Left lung (tissue), 10 donors: ENCODE measurements around the gene ZSCAN4. TPM values are rescaled to one million over a fixed set of nuclear protein-coding genes. Genes with fewer than 3 reads are reported as not detected.

ENCODE experiments used
- ATAC-seq: fragments of 200-7000 bp; cut with Tn5 transposase; one replicate; pipeline ENCODE4 v1.9.1; 2020; ENCODE audit warnings: moderate library complexity
- DNase-seq, 4 donors: peaks; one replicate each; pipeline ENCODE4 v3.0.0-alpha.2; 2013 to 2020
- H3K27ac ChIP-seq, 2 donors: fragments of 200-600 bp; sonication (generic) in 1 of 2; one replicate each; pipeline versions ENCODE4 v1.5.0 to v1.8.0; 2020 to 2021
- H3K27me3 ChIP-seq, 2 donors: fragments of 200-600 bp; sonication (generic) in 1 of 2; one replicate each; pipeline versions ENCODE4 v1.5.0 to v1.8.0; 2020 to 2021
- H3K36me3 ChIP-seq, 2 donors: fragments of 200-600 bp; sonication (generic) in 1 of 2; one replicate each; pipeline versions ENCODE4 v1.5.0 to v1.8.0; 2020 to 2021
- H3K4me1 ChIP-seq, 2 donors: fragments of 200-600 bp; one replicate each; pipeline ENCODE4 v1.8.0; 2021
- H3K4me3 ChIP-seq, 2 donors: fragments of 200-600 bp; sonication (generic) in 1 of 2; one replicate each; pipeline versions ENCODE4 v1.5.0 to v1.8.0; 2020 to 2021; ENCODE audit warnings: mild to moderate bottlenecking in 1 of 2
- H3K9me3 ChIP-seq, 2 donors: fragments of 200-600 bp; sonication (generic) in 1 of 2; one replicate each; pipeline versions ENCODE4 v1.5.0 to v1.8.0; 2020 to 2021
- intact Hi-C, 2 donors: fragments of 100-400 bp; cut with DNase I; formaldehyde crosslinking; loops; one replicate each; pipeline versions ENCODE4 v1.11.2 to v1.14.2; 2022
- polyA plus RNA-seq, 6 donors: library from polyadenylated mRNA; unstranded; fragments of 120-200 nt; gene quantifications; one replicate each; pipeline ENCODE4 v1.2.1, GENCODE V29; 2013; ENCODE audit not compliant: insufficient read length in 6 of 6
- total RNA-seq, 2 donors: library from RNA; stranded (reverse); fragmentation: NEBNext Ultra II Directional; extraction: Animal tissue kit (Norgen Biotek cat#: 25700); gene quantifications; one replicate each; pipeline ENCODE4 v1.2.1, GENCODE V29; 2021
- TF ChIP-seq, protein P1 (sequence below), 2 donors: fragments of 200-600 bp; sonication (generic) in 1 of 2; IDR thresholded peaks; one replicate each; pipeline versions ENCODE4 v1.5.0 to v1.8.0; 2021; ENCODE audit warnings: antibody characterized with exemption in 2 of 2
- donor health status: DM: no; HTN: yes; CAD: no.
- donor health status: DM: no; HTN: no; CAD: no.

ZSCAN4 gene
- total and polyA plus RNA-seq, 8 donors = 0.08 to 0.23 (median 0.17) TPM; not detected in 1

- Histone ChIP-seq H3K27me3 (no peaks in the 10 kb centered on the region), H3K4me1 (no peaks in the 10 kb centered on the region), H3K27ac (no peak overlapping the region), H3K4me3 (no peak overlapping the region), H3K9me3 (peaks cover 8 to 99% of the 10 kb centered on the region in 2 donors), H3K36me3 (peaks cover 0 to 59% of the 10 kb centered on the region in 2 donors)
- intact Hi-C loops = no loop called here
- ATAC-seq = no peak
- DNase-seq = no peak
- TF ChIP-seq, protein P1, sequence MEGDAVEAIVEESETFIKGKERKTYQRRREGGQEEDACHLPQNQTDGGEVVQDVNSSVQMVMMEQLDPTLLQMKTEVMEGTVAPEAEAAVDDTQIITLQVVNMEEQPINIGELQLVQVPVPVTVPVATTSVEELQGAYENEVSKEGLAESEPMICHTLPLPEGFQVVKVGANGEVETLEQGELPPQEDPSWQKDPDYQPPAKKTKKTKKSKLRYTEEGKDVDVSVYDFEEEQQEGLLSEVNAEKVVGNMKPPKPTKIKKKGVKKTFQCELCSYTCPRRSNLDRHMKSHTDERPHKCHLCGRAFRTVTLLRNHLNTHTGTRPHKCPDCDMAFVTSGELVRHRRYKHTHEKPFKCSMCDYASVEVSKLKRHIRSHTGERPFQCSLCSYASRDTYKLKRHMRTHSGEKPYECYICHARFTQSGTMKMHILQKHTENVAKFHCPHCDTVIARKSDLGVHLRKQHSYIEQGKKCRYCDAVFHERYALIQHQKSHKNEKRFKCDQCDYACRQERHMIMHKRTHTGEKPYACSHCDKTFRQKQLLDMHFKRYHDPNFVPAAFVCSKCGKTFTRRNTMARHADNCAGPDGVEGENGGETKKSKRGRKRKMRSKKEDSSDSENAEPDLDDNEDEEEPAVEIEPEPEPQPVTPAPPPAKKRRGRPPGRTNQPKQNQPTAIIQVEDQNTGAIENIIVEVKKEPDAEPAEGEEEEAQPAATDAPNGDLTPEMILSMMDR (IDR thresholded peaks at IDR 0.05) = no peak
Measured at GRCh38 chr19:57689750-57690149, 21.0 kb downstream of the ZSCAN4 start.

DNA sequence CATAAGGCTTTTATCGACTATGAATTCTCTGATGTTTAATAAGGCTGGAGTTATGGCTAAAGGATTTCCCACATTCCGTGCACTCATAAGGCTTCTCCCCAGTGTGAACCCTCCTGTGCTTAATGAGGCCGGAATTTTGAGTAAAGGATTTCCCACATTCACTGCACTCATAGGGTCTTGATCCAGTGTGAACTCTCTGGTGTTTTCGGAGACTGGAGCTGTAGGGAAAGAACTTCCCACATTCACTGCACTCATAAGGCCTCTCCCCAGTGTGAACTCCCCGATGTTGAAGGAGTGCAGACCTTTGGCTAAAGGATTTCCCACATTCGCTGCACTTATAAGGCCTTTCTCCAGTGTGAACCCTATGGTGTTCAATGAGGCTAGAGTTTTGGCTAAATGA, 32.9 kb downstream of the ZSCAN4 start:
- Histone ChIP-seq H3K4me1 (no peaks in the 10 kb centered on the region), H3K27ac (no peak overlapping the region), H3K36me3 (peaks cover 0 to 65% of the 10 kb centered on the region in 2 donors), H3K4me3 (no peak overlapping the region), H3K27me3 (no peaks in the 10 kb centered on the region), H3K9me3 (peaks cover 0 to 94% of the 10 kb centered on the region in 2 donors)
- DNase-seq (no peak), ATAC-seq (no peak)
- TF ChIP-seq, protein P1 (IDR thresholded peaks at IDR 0.05) = no peak
- intact Hi-C loops = no loop called here

GRCh38 chr19:57706346-57706745, 37.6 kb downstream of the ZSCAN4 start:
- Histone ChIP-seq H3K27me3 (peaks cover 0 to 8% of the 10 kb centered on the region in 2 donors), H3K9me3 (peaks cover 0 to 97% of the 10 kb centered on the region in 2 donors), H3K36me3 (peaks cover 0 to 37% of the 10 kb centered on the region in 2 donors), H3K4me3 (no peak overlapping the region), H3K4me1 (peaks cover 3 to 4% of the 10 kb centered on the region in 2 donors), H3K27ac (no peak overlapping the region)
- DNase-seq (no peak), ATAC-seq (no peak)
- intact Hi-C loops = no loop called here
- TF ChIP-seq, protein P1 (IDR thresholded peaks at IDR 0.05) = no peak

GRCh38 chr19:57708641-57709361, 40.1 kb downstream of the ZSCAN4 start, which contains the start of gene ZNF154:
Gene ZNF154 (minus strand): TSS chr19:57709204. CDS start chr19:57708971, 233 bp downstream.
- intact Hi-C loops = no loop called here
- Histone ChIP-seq H3K27me3 (peaks cover 0 to 8% of the 10 kb centered on the region in 2 donors), H3K9me3 (peaks cover 0 to 97% of the 10 kb centered on the region in 2 donors), H3K4me1 (peaks cover 3 to 4% of the 10 kb centered on the region in 2 donors), H3K36me3 (peaks cover 0 to 16% of the 10 kb centered on the region in 2 donors), H3K27ac (peak within 1 kb of the TSS; percentile 59 to 75), H3K4me3 (peak within 1 kb of the TSS; percentile 51 to 61)
- TF ChIP-seq, protein P1 (IDR thresholded peaks at IDR 0.05) = no peak
- DNase-seq = peak; percentile 50 to 91 (median 86)
- ATAC-seq = peak; percentile 92

DNA sequence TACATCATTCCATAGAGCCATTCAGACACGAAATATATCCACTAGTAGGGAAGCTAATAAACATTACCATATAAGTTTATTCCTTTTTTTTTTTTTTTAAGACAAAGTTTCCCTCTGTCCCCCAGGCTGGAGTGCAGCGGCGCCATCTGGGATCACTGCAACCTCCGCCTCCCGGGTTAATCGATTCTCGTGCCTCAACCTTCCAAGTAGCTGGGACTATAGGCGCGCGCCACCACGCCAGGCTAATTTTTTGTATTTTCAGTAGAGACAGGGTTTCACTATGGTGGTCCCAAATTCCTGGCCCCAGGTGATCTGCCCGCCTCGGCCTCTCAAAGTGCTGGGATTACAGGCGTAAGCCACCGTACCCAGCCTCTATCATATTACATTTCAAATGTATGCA, 40.9 kb downstream of the ZSCAN4 start:
- Histone ChIP-seq H3K27me3 (peaks cover 0 to 8% of the 10 kb centered on the region in 2 donors), H3K27ac (no peak overlapping the region), H3K36me3 (peaks cover 0 to 18% of the 10 kb centered on the region in 2 donors), H3K4me1 (peaks cover 3 to 4% of the 10 kb centered on the region in 2 donors), H3K4me3 (peak overlapping the region; percentile 51 to 61), H3K9me3 (peaks cover 0 to 97% of the 10 kb centered on the region in 2 donors)
- TF ChIP-seq, protein P1 (IDR thresholded peaks at IDR 0.05) = no peak
- ATAC-seq = no peak
- intact Hi-C loops = no loop called here
- no peak for DNase-seq
